Osteoblast (primary cell): ENCODE data around the gene LRRFIP1. TPM values are rescaled to one million over a fixed set of nuclear protein-coding genes. Genes with fewer than 3 reads are reported as not detected.

Source experiments
- DNase-seq: peaks from one replicate; pipeline ENCODE4 v3.0.0; 2011; ENCODE audit warnings: low spot score, mixed read lengths; ENCODE audit not compliant: insufficient read length; ENCODE audit errors: missing footprints
- H2AFZ ChIP-seq: 2 replicates; pipeline ENCODE4 v1.6.0; 2011; ENCODE audit warnings: mild to moderate bottlenecking, low read length
- H3K27ac ChIP-seq: 2 replicates; pipeline ENCODE4 v1.5.1; 2011; ENCODE audit warnings: mild to moderate bottlenecking, low read depth, low read length, moderate library complexity
- H3K27me3 ChIP-seq: 2 replicates; pipeline ENCODE4 v1.6.0; 2012; ENCODE audit warnings: mild to moderate bottlenecking, control low read depth, inconsistent platforms, low read length, moderate library complexity; ENCODE audit not compliant: insufficient read depth
- H3K36me3 ChIP-seq: 2 replicates; pipeline ENCODE4 v1.5.1; 2011; ENCODE audit warnings: mild to moderate bottlenecking, low read length, control low read depth, moderate library complexity; ENCODE audit not compliant: insufficient read depth
- H3K4me1 ChIP-seq: 2 replicates; pipeline ENCODE4 v1.5.1; 2011; ENCODE audit warnings: mild to moderate bottlenecking, low read length, control low read depth, moderate library complexity; ENCODE audit not compliant: insufficient read depth
- H3K4me2 ChIP-seq: 2 replicates; pipeline ENCODE4 v1.6.0; 2011; ENCODE audit warnings: mild to moderate bottlenecking, low read length; ENCODE audit not compliant: insufficient read depth
- H3K4me3 ChIP-seq: fragments of 200-600 bp; sonication (generic); 3 replicates; pipeline ENCODE4 v1.5.1; 2012; ENCODE audit warnings: mild to moderate bottlenecking, low read length, inconsistent platforms; ENCODE audit not compliant: insufficient read depth
- H3K79me2 ChIP-seq: 2 replicates; pipeline ENCODE4 v1.6.0; 2012; ENCODE audit warnings: mild to moderate bottlenecking, low read length, control low read depth, inconsistent platforms; ENCODE audit not compliant: insufficient read depth
- H3K9me3 ChIP-seq: 2 replicates; pipeline ENCODE4 v1.5.1; 2011; ENCODE audit warnings: low read depth, low read length, control low read depth
- H4K20me1 ChIP-seq: 2 replicates; pipeline ENCODE4 v1.6.0; 2012; ENCODE audit warnings: mild to moderate bottlenecking, low read length, control low read depth; ENCODE audit not compliant: insufficient read depth
- CTCF ChIP-seq: IDR thresholded peaks from 2 replicates; pipeline ENCODE4 v1.5.1; 2011; ENCODE audit warnings: mild to moderate bottlenecking, low read depth, low read length, moderate library complexity; ENCODE audit errors: extremely low read depth
- total RNA-seq: library from RNA; depleted of rRNA; stranded (reverse); fragments of >200 nt; gene quantifications from 2 replicates; pipeline ENCODE4 v1.2.3, GENCODE V29; 2012

LRRFIP1 gene
- total RNA-seq, 1 donor = 51.8 TPM

- Histone ChIP-seq H3K27ac (no peak overlapping the region), H3K79me2 (no peaks in the 10 kb centered on the region), H3K4me1 (peaks cover 20% of the 10 kb centered on the region), H3K27me3 (no peaks in the 10 kb centered on the region), H3K9me3 (no peaks in the 10 kb centered on the region), H2AFZ (no peak overlapping the region), H4K20me1 (no peaks in the 10 kb centered on the region), H3K36me3 (no peaks in the 10 kb centered on the region), H3K4me3 (no peak overlapping the region), H3K4me2 (no peak overlapping the region)
- TF ChIP-seq CTCF = no peak
- no peak for DNase-seq
Observed at GRCh38 chr2:237612527-237613357, 14.6 kb upstream of the LRRFIP1 start.

GRCh38 chr2:237613679-237614078 is 13.7 kb upstream of the LRRFIP1 start:
- no peak overlapping the region for H3K4me3 ChIP-seq
- no peak for TF ChIP-seq CTCF
- H3K4me2 ChIP-seq = no peak overlapping the region
- no peak overlapping the region for H3K27ac ChIP-seq
- H4K20me1 ChIP-seq = no peaks in the 10 kb centered on the region
- no peak overlapping the region for H2AFZ ChIP-seq
- H3K36me3 ChIP-seq = no peaks in the 10 kb centered on the region
- H3K27me3 ChIP-seq = no peaks in the 10 kb centered on the region
- no peaks in the 10 kb centered on the region for H3K79me2 ChIP-seq
- H3K4me1 ChIP-seq = peaks cover 26% of the 10 kb centered on the region
- no peaks in the 10 kb centered on the region for H3K9me3 ChIP-seq
- no peak for DNase-seq

- Histone ChIP-seq H3K4me3 (no peak overlapping the region), H3K4me2 (no peak overlapping the region), H3K9me3 (no peaks in the 10 kb centered on the region), H3K27me3 (no peaks in the 10 kb centered on the region), H4K20me1 (no peaks in the 10 kb centered on the region), H3K27ac (no peak overlapping the region), H3K79me2 (no peaks in the 10 kb centered on the region), H3K36me3 (no peaks in the 10 kb centered on the region), H2AFZ (no peak overlapping the region), H3K4me1 (peaks cover 29% of the 10 kb centered on the region)
- TF ChIP-seq CTCF = no peak
- DNase-seq = no peak
Observed at GRCh38 chr2:237614151-237614720, 13.2 kb upstream of the LRRFIP1 start.

- H3K9me3 ChIP-seq = no peaks in the 10 kb centered on the region
- no peak overlapping the region for H3K4me2 ChIP-seq
- peak overlapping the region; percentile 64 for H3K27ac ChIP-seq
- no peaks in the 10 kb centered on the region for H4K20me1 ChIP-seq
- no peak for DNase-seq
- no peaks in the 10 kb centered on the region for H3K27me3 ChIP-seq
- peaks cover 29% of the 10 kb centered on the region for H3K4me1 ChIP-seq
- H3K36me3 ChIP-seq = no peaks in the 10 kb centered on the region
- no peaks in the 10 kb centered on the region for H3K79me2 ChIP-seq
- H2AFZ ChIP-seq = peak overlapping the region; percentile 32
- no peak for TF ChIP-seq CTCF
- no peak overlapping the region for H3K4me3 ChIP-seq
Observed at GRCh38 chr2:237615631-237616249, 11.6 kb upstream of the LRRFIP1 start.
